Mesendoderm (in vitro differentiated cells): ENCODE data around the gene CASP8.
A peak's percentile ranks its signal among the peaks of the same experiment; 100 is the strongest.

ENCODE experiments used
- DNase-seq: peaks from one replicate; pipeline ENCODE4 v3.0.0; 2013
- H2AK5ac ChIP-seq: 2 replicates; pipeline ENCODE4 v1.6.1; 2013; ENCODE audit warnings: low read length, inconsistent platforms
- H2BK120ac ChIP-seq: 2 replicates; pipeline ENCODE4 v1.6.1; 2013; ENCODE audit warnings: low read depth, mild to moderate bottlenecking, low read length, moderate library complexity, mixed read lengths
- H2BK15ac ChIP-seq: replicated peaks from 2 replicates; pipeline ENCODE4 v1.6.1; 2013; ENCODE audit warnings: low read depth, mild to moderate bottlenecking, moderate library complexity
- H2BK5ac ChIP-seq: 2 replicates; pipeline ENCODE4 v1.6.1; 2013; ENCODE audit warnings: low read length, inconsistent platforms
- H3K18ac ChIP-seq: 2 replicates; pipeline ENCODE4 v1.6.1; 2013; ENCODE audit warnings: mild to moderate bottlenecking, low read length, mixed read lengths
- H3K23ac ChIP-seq: one replicate; pipeline ENCODE4 v1.6.1; 2013; ENCODE audit warnings: low read length
- H3K27ac ChIP-seq: 2 replicates; pipeline ENCODE4 v1.5.1; 2013; ENCODE audit warnings: low read depth, mild to moderate bottlenecking, inconsistent platforms, low read length, moderate library complexity
- H3K27me3 ChIP-seq: 2 replicates; pipeline ENCODE4 v1.6.1; 2013; ENCODE audit warnings: low read length, control low read depth, mild to moderate bottlenecking, inconsistent platforms; ENCODE audit not compliant: insufficient read depth, poor library complexity
- H3K36me3 ChIP-seq: 2 replicates; pipeline ENCODE4 v1.6.1; 2013; ENCODE audit warnings: low read length, inconsistent platforms; ENCODE audit not compliant: control insufficient read depth, insufficient read depth
- H3K4ac ChIP-seq: one replicate; pipeline ENCODE4 v1.6.1; 2013; ENCODE audit warnings: low read depth, mild to moderate bottlenecking, low read length, moderate library complexity
- H3K4me1 ChIP-seq: 2 replicates; pipeline ENCODE4 v1.6.1; 2013; ENCODE audit warnings: low read depth, low read length, inconsistent platforms; ENCODE audit not compliant: control insufficient read depth
- H3K4me2 ChIP-seq: 2 replicates; pipeline ENCODE4 v1.6.1; 2013; ENCODE audit warnings: low read length
- H3K4me3 ChIP-seq: 2 replicates; pipeline ENCODE4 v1.5.1; 2013; ENCODE audit warnings: mild to moderate bottlenecking, low read length
- H3K56ac ChIP-seq: one replicate; pipeline ENCODE4 v1.6.1; 2013; ENCODE audit warnings: low read length
- H3K79me1 ChIP-seq: 2 replicates; pipeline ENCODE4 v1.6.1; 2013; ENCODE audit warnings: low read length, inconsistent platforms
- H3K79me2 ChIP-seq: 2 replicates; pipeline ENCODE4 v1.6.1; 2013; ENCODE audit warnings: mild to moderate bottlenecking, low read length; ENCODE audit not compliant: control insufficient read depth, insufficient read depth
- H3K9ac ChIP-seq: 2 replicates; pipeline ENCODE4 v1.6.1; 2013; ENCODE audit warnings: low read length, inconsistent platforms
- H4K5ac ChIP-seq: one replicate; pipeline ENCODE4 v1.6.1; 2013; ENCODE audit warnings: low read length
- H4K8ac ChIP-seq: one replicate; pipeline ENCODE4 v1.6.1; 2013; ENCODE audit warnings: low read depth, mild to moderate bottlenecking, control low read depth, low read length, moderate library complexity
- WGBS: extraction: QIAGEN DNeasy Blood & Tissue Kit; methylation state at CpG from one replicate; pipeline ENCODE4 v1.1.7; 2013; ENCODE audit warnings: low lambda C conversion rate, missing lambda C conversion rate; ENCODE audit not compliant: insufficient coverage; ENCODE audit errors: extremely low coverage; 5-methylcytosine and 5-hydroxymethylcytosine counted together

Gene CASP8

DNA sequence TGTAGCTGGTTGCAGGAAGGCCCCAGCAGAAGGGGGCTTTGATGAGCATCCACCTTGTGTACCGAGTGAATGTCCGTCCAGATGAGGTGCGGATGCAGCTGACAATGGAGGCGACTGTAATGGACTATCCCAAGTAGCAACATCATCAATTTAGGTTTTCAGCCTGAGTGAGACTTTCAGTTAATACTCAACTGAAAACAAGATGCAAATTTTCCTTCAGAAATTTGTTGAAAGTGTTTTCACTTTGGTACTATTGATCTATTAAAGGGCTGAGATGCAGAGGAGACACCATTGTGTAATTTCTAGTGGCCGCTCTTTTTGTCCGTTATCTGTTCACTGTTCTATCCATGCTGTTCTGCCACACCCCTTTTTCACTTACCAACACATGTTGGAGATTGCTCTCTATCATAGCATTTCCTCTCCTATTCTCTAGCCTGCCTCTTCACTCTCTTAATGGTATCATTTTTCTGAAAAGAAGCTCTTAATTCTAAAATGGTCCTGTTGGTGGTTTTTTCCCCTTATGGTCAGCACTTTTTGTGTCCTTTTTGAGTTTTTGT, 12.0 kb upstream of the CASP8 start:
- Histone ChIP-seq H3K79me2 (no peaks in the 10 kb centered on the region), H3K18ac (no peak overlapping the region), H3K4me2 (no peak overlapping the region), H3K4me1 (no peaks in the 10 kb centered on the region), H3K27me3 (no peaks in the 10 kb centered on the region), H2BK120ac (no peak overlapping the region), H3K27ac (no peak overlapping the region), H2BK5ac (no peak overlapping the region), H2BK15ac (no peak overlapping the region), H4K8ac (no peak overlapping the region), H2AK5ac (no peak overlapping the region), H3K9ac (no peak overlapping the region), H4K5ac (no peak overlapping the region), H3K56ac (no peak overlapping the region), H3K23ac (no peak overlapping the region), H3K36me3 (no peaks in the 10 kb centered on the region), H3K79me1 (no peaks in the 10 kb centered on the region), H3K4me3 (no peak overlapping the region), H3K4ac (no peak overlapping the region)
- no CpG with 5 or more reads among the region's 6 CpGs for WGBS
- no peak for DNase-seq

DNA sequence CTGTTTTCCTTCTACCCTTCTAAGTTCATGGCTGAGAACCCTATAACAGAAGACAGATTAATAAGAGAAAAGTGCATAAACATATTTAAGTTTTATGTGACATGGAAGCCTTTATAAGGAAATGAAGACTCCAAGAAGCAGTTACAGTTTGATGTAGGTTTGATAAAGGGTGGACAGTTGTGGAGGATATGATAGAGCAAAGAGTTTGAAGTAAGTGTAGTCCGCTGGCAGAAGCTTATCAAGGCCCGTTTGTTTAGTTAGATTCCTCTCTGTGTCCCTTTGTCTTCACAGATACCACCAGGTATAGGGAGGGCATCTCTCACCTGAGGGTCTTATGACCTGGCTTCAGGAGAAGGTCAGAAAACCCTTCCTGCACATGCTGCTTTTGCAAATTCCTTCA, 10.4 kb upstream of the CASP8 start:
- H4K8ac ChIP-seq, result no peak overlapping the region
- H3K36me3 ChIP-seq, result no peaks in the 10 kb centered on the region
- no peaks in the 10 kb centered on the region for H3K27me3 ChIP-seq
- DNase-seq, result no peak
- H3K4me2 ChIP-seq, result no peak overlapping the region
- H3K4me1 ChIP-seq, result peaks cover 4% of the 10 kb centered on the region
- H3K23ac ChIP-seq, result no peak overlapping the region
- no peak overlapping the region for H3K56ac ChIP-seq
- H3K79me1 ChIP-seq, result no peaks in the 10 kb centered on the region
- no peak overlapping the region for H3K27ac ChIP-seq
- H4K5ac ChIP-seq, result no peak overlapping the region
- no peak overlapping the region for H2BK120ac ChIP-seq
- H3K9ac ChIP-seq, result no peak overlapping the region
- no peak overlapping the region for H2BK15ac ChIP-seq
- H3K4me3 ChIP-seq, result no peak overlapping the region
- no peak overlapping the region for H3K18ac ChIP-seq
- no peaks in the 10 kb centered on the region for H3K79me2 ChIP-seq
- H3K4ac ChIP-seq, result no peak overlapping the region
- WGBS, result no CpG with 5 or more reads among the region's 2 CpGs
- no peak overlapping the region for H2AK5ac ChIP-seq
- no peak overlapping the region for H2BK5ac ChIP-seq

DNA sequence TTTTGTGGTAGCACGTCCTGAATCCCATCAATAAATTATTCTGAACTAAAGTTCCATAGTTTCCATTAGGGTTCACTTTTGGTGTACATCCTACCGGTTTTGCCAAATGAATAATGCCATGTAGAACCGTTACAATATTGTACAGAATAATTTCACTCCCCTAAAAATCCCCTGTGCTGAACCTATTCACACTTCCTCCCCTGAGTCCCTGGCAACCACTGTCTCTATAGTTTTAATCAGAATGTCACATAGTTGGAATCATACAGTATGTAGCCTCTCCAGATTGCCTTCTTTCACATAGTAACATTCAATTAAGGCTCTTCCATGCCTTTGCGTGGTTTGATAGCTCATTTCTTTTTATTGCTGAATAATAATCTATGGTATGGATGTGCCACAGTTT, 9.6 kb upstream of the CASP8 start:
- Histone ChIP-seq H3K56ac (no peak overlapping the region), H3K27me3 (no peaks in the 10 kb centered on the region), H3K4me1 (peaks cover 4% of the 10 kb centered on the region), H2BK120ac (no peak overlapping the region), H3K36me3 (no peaks in the 10 kb centered on the region), H2AK5ac (no peak overlapping the region), H3K4ac (no peak overlapping the region), H2BK5ac (no peak overlapping the region), H3K23ac (no peak overlapping the region), H2BK15ac (no peak overlapping the region), H3K18ac (no peak overlapping the region), H3K79me2 (no peaks in the 10 kb centered on the region), H3K4me2 (no peak overlapping the region), H3K9ac (no peak overlapping the region), H3K4me3 (no peak overlapping the region), H4K8ac (no peak overlapping the region), H4K5ac (no peak overlapping the region), H3K79me1 (no peaks in the 10 kb centered on the region), H3K27ac (no peak overlapping the region)
- DNase-seq, result no peak
- WGBS, result no CpG with 5 or more reads among the region's 4 CpGs

DNA sequence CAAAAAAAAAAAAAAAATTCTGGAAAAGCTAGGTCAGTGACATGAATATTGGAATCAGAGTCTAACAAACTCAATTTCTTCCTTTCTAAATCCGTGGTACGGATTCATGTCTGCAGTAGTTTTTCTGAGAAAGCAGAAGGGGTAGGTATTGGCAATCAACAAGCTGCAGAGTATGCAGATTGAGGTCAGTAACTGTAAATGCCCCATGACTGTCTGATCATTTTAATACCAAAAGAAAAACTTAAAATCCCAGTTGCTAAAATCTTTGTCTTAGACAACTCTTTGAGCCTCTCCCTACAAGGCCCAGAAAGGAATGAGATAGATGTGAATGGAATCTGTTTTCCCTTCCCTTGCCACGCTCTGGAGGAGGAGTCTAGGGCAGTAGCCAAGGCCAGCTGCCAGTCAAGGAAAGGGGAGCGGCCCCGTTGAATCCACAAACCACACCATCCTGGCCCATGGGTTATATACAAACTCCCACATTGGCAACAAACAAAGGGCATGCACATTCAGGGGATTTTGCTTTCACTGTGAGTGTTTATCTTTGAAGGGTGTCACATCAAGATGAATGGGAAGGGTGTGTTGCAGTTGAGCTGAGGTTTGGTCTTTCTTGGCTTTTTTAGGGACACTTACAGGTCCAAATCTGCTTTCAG, 6.1 kb upstream of the CASP8 start:
- Histone ChIP-seq H2BK5ac (peak overlapping the region; percentile 22), H3K79me1 (no peaks in the 10 kb centered on the region), H3K27me3 (no peaks in the 10 kb centered on the region), H2BK15ac (no peak overlapping the region), H4K5ac (no peak overlapping the region), H3K79me2 (no peaks in the 10 kb centered on the region), H3K4ac (no peak overlapping the region), H3K4me3 (no peak overlapping the region), H3K4me1 (peaks cover 13% of the 10 kb centered on the region), H3K27ac (no peak overlapping the region), H2BK120ac (no peak overlapping the region), H3K18ac (no peak overlapping the region), H3K4me2 (no peak overlapping the region), H3K36me3 (no peaks in the 10 kb centered on the region), H3K23ac (no peak overlapping the region), H3K9ac (peak overlapping the region; percentile 6), H4K8ac (no peak overlapping the region), H3K56ac (peak overlapping the region; percentile 45), H2AK5ac (no peak overlapping the region)
- no CpG with 5 or more reads among the region's 5 CpGs for WGBS
- DNase-seq, result peak; percentile 93

DNA sequence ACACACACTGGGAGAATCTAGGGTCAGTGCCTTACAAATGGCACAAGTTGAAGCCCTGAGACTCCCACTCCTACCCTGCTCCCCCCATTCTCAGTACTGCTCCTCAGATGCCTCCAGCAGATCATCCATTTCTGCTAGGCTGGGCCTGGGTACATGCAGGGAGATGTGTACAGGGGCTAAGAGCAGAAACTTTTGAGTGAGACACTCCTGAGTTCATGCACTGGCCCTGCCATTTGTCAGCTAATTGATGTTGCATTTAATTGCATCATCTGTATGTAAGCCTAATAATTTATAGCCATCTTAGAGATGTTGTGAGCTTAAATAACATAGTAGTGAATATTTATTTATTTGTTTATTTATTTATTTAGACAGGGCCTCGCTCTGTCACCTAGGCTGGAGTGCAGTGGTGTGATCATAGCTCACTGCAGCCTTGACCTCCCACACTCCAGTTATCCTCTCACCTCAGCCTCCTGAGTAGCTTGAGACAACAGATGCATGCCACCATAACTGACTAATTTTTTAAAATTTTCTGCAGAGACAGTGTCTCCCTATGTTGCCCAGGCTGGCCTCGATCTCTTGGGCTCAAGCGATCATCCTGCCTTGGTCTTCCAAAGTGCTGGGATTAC, 4.8 kb upstream of the CASP8 start:
- no peak overlapping the region for H3K9ac ChIP-seq
- H3K23ac ChIP-seq, result no peak overlapping the region
- H3K18ac ChIP-seq, result no peak overlapping the region
- H3K4me1 ChIP-seq, result peaks cover 13% of the 10 kb centered on the region
- no peak overlapping the region for H2BK120ac ChIP-seq
- H2AK5ac ChIP-seq, result no peak overlapping the region
- WGBS, result no CpG with 5 or more reads among the region's 3 CpGs
- H3K79me2 ChIP-seq, result no peaks in the 10 kb centered on the region
- no peak overlapping the region for H2BK5ac ChIP-seq
- H3K27me3 ChIP-seq, result no peaks in the 10 kb centered on the region
- no peak overlapping the region for H3K27ac ChIP-seq
- H2BK15ac ChIP-seq, result no peak overlapping the region
- H3K36me3 ChIP-seq, result no peaks in the 10 kb centered on the region
- H3K4ac ChIP-seq, result no peak overlapping the region
- H3K4me3 ChIP-seq, result no peak overlapping the region
- no peak overlapping the region for H3K56ac ChIP-seq
- no peaks in the 10 kb centered on the region for H3K79me1 ChIP-seq
- H4K8ac ChIP-seq, result no peak overlapping the region
- H3K4me2 ChIP-seq, result no peak overlapping the region
- DNase-seq, result no peak
- H4K5ac ChIP-seq, result no peak overlapping the region
